Putamen (tissue), 1 donor: ENCODE data around the gene DYNLRB1.

ENCODE experiments used
- DNase-seq: peaks from one replicate; pipeline ENCODE4 v3.0.0-alpha.2; 2016; ENCODE audit warnings: low spot score

DYNLRB1 gene

DNA sequence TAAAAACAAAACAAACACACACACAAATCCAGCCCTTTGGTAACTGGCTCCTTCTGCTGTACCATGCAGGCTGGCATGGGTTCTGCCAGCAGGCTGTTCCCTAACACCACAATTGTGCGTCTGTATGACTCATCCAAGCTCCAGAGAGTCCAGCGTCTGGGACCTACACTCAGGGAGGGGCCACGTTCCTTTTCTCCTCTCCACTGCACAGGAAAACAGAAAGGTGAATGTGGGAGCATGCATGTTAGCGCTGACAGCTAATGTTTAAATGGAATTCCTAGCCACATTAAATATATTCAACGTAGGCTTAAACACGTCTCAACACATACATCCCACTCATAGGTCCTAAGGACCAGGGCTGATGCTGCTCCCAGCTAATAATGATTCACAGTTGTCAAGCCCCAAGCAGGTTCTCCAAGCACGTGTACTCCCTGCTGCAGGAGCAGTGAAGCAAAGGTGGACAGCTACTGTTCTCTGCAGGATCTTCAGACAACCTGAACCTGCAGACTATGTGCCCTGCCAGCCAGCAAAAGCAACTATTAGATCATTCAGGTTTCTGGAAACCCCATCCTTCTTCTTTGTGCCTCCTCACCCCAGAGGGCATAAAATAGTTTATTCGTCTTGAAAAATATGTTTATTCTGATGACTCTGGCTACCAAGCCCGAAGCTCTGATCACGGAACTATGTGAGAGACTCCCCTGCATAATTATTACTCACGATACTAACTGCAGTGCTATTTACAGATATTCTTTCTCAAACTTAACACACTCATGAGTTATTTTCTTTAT lies 63.2 kb downstream of the DYNLRB1 start:
- peak; percentile 85 for DNase-seq

DNA sequence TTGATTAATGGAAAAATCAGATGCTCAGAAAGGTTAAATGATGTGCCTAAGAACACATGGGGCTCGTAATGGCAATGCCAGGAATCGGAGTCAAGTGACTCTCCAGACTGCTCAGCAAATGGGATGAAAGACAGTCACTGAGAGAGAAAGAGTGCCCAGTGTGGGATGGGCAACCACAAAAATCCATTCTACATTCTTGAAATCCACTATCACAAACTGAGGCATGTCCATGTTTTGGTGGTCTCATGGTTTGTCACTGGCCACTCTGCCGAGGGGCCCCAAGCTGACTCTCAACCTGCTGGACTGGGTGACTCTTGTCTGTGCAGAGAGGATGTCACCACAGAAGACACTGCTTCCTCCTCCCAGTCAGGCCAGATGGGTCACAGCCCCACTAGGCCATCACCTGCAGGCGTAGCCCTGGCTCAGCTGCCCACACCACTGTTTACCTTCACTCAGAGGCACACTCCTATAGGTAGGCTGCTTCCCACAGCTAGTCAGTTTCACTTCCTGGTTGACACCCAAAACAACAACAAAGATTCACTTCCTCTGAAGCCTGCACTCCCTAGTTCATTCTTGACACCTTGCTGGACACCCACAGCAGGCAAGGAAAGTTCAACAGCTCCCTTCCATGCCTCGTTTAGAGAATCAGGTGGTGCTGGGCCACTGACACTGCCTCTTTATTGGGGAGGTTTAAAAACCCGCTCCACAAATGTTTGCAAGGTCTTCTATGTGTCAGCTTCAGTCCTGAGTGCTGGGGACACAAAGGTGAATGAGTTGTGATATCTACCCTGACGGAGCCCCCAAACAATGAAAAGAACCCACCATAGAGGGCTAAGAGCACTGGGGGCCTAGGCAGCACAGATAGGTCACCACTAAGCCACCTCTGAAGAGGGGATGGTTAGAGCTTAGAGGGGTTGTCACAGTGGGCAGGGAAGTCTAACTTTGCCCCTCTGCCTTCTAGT lies 64.0 kb downstream of the DYNLRB1 start:
- no peak for DNase-seq

GRCh38 chr20:34581341-34582184 lies 65.3 kb downstream of the DYNLRB1 start:
- peak; percentile 71 for DNase-seq

DNA sequence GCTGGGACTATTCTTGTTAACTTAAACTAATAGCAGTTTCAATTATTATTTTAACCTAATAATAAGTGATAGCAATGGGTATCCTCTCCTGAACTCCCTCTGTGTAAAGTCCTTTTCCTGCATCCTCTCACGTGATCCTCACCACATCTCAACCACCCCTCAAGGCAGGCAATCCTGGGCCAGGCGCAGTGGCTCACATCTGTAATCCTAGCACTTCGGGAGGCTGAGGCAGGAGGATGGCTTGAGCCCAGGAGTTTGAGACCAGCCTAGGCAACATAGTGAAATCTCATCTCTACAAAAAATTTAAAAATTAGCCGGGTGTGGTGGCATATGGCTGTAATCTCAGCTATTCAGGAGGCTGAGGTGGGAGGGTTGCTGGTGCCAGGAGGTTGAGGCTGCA lies 66.0 kb downstream of the DYNLRB1 start:
- DNase-seq, result no peak

DNA sequence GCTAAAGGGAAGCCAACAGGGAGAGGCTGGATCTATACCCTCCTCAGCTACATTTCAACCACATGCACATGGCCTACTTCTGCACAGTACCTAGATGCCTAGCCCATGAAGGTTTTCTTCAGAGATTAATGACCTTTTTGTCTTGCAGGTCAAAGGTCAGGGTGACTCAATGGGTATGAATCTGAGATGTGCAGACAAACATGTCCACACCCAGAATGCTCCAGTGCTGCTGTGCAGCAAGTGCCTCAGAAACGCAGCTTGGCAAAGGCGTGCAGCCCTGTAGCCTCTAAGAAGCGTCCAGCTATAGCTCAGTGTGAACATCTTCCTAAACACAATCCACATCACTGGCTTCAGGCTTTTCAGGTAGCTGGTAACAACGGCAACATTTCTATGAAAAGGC lies 66.7 kb downstream of the DYNLRB1 start:
- DNase-seq, result no peak

DNA sequence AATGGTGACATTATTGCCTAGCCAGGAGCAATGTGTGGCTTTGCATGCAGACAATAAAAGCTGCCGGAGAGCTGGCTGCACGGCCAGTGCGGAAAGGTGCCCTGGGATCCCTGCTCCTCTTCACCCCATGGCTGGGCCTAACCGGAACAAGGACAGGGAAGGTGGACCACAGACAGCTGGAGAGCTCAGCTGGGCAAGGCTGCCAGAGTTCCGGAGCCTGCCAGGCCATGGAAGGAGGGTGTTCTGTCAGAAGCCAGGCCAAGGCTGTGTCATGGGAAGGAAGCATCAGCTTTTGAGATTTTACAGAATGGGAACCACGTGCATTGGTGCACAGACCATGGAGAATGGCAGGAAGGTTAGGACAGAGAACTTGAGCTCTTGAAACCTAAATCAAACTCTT lies 67.3 kb downstream of the DYNLRB1 start:
- DNase-seq, result no peak

DNA sequence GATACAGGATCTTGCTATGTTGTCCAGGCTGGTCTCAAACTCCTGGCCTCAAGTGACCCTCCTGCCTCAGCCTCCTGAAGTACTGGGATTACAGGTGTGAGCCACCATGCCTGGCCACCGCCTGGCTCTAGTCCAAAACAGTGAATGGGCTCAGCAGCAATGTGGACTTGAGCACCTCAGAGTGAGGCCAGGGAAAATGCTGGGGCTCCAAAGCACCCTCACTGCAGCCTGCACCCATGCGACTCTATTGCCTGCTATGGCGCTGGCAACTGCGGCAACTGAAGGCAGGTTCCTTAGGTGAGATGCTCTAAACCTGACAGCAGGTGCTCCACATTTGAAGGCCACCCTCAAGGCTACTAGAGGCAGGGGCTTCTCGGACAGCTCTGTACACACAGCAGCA lies 68.8 kb downstream of the DYNLRB1 start:
- no peak for DNase-seq

GRCh38 chr20:34586488-34587163 lies 70.4 kb downstream of the DYNLRB1 start:
- no peak for DNase-seq
